Measurements from ENCODE around the gene RTL10. TPM values are rescaled to one million over a fixed set of nuclear protein-coding genes. Genes with fewer than 3 reads are reported as not detected.

Gene RTL10
- total RNA-seq, 4 donors from 2014 or later: 18.1 to 26.4 (median 23.7) TPM

- Histone ChIP-seq H3K9me3 (no peaks in the 10 kb centered on the region), H3K4me1 (no peaks in the 10 kb centered on the region), H3K36me3 (peaks cover under 1 to 10% of the 10 kb centered on the region in 2 donors), H3K27me3 (no peaks in the 10 kb centered on the region), H3K4me3 (replicated peaks in 1 of 3) (no peak overlapping the region), H3K27ac (no peak overlapping the region)
- intact Hi-C loops (cut with DNase I): no loop called here
- WGBS, 2 donors: 92 to 95% methylated on average over 9 of the region's 9 CpGs
- TF ChIP-seq CTCF (IDR thresholded peaks at IDR 0.05) (no peak), POLR2A (IDR thresholded peaks at IDR 0.05) (no peak)
- DNase-seq: no peak
These were observed 35.3 kb upstream of the RTL10 start for GRCh38 chr22:19889951-19890350.

- TF ChIP-seq POLR2A (IDR thresholded peaks at IDR 0.05): no peak
- no peak for TF ChIP-seq CTCF (IDR thresholded peaks at IDR 0.05)
- Histone ChIP-seq H3K27ac (no peak overlapping the region), H3K27me3 (no peaks in the 10 kb centered on the region), H3K4me1 (no peaks in the 10 kb centered on the region), H3K4me3 (replicated peaks in 1 of 3) (no peak overlapping the region), H3K9me3 (no peaks in the 10 kb centered on the region), H3K36me3 (peaks cover 0 to under 1% of the 10 kb centered on the region in 2 donors)
- intact Hi-C loops (cut with DNase I): no loop called here
- no peak for DNase-seq
- WGBS, 2 donors: 92 to 95% methylated on average over 15 to 17 of the region's 17 CpGs
These were observed 33.6 kb upstream of the RTL10 start for GRCh38 chr22:19888131-19888746.

DNA sequence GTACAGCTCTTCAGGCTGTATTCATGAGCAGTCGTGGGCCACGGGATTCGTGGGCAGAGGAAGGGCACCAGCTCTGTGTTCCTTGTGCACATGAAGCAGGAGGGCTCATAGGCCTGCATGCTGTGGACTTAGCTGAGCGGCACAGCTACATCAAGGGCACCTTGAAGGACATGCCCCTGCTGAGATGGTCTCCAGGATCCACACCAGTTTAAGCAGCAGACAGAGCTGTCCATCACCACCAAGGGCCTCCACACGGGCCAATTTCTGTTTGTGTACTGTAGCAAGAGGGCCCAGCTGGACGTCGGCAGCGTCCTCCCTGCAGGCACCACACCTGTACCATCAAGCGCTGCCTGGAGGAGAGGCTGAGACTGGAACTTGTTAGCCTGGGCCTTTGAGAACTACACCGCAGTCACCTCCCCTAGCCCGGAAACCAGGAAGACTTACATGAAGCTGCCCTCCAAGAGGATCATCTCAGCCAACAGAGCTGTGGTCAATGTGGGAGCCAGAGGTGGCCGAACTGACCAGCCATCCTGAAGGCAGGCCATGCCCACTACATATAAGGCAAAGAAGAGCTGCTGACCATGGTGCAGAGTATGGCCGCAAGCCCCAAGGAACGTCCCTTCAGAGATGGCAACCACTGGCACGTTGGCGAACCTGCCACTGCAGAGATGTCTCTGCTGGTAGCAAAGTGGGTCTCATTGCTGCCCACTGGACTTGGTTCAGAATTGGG, 32.7 kb upstream of the RTL10 start:
- Histone ChIP-seq H3K4me3 (replicated peaks in 1 of 3) (no peak overlapping the region), H3K27ac (no peak overlapping the region), H3K9me3 (no peaks in the 10 kb centered on the region), H3K36me3 (no peaks in the 10 kb centered on the region), H3K27me3 (no peaks in the 10 kb centered on the region), H3K4me1 (no peaks in the 10 kb centered on the region)
- 87 to 90% methylated on average over 12 to 13 of the region's 16 CpGs for WGBS, 2 donors
- DNase-seq: no peak
- intact Hi-C loops (cut with DNase I): no loop called here
- TF ChIP-seq CTCF (IDR thresholded peaks at IDR 0.05) (no peak), POLR2A (IDR thresholded peaks at IDR 0.05) (no peak)

GRCh38 chr22:19886605-19887255, 32.1 kb upstream of the RTL10 start:
- no peak overlapping the region for H3K27ac ChIP-seq
- peaks cover 0 to 1% of the 10 kb centered on the region in 2 donors for H3K4me1 ChIP-seq
- no peaks in the 10 kb centered on the region for H3K9me3 ChIP-seq
- TF ChIP-seq CTCF (IDR thresholded peaks at IDR 0.05): no peak
- TF ChIP-seq POLR2A (IDR thresholded peaks at IDR 0.05): no peak
- intact Hi-C loops (cut with DNase I): no loop called here
- 76% methylated on average over 9 to 12 of the region's 12 CpGs for WGBS, 2 donors
- DNase-seq: no peak
- H3K27me3 ChIP-seq: no peaks in the 10 kb centered on the region
- no peak overlapping the region for H3K4me3 ChIP-seq (replicated peaks in 1 of 3)
- H3K36me3 ChIP-seq: no peaks in the 10 kb centered on the region
